Right atrium auricular region (tissue), 2 donors: Measurements from ENCODE around the gene ZNF341. TPM values are rescaled to one million over a fixed set of nuclear protein-coding genes. Genes with fewer than 3 reads are reported as not detected.

ENCODE experiments used
- DNase-seq: peaks from one replicate; pipeline ENCODE4 v3.0.0-alpha.2; 2019; ENCODE audit warnings: low spot score
- H3K27ac ChIP-seq, 2 donors: fragments of 200-600 bp; sonication (generic); 1 replicate in 1 of 2; 2 replicates in 1 of 2; pipeline ENCODE4 v1.5.1; 2016 to 2019
- H3K27me3 ChIP-seq, 2 donors: fragments of 200-600 bp; sonication (generic); one replicate each; pipeline versions ENCODE4 v1.5.1 to v1.6.0; 2017 to 2019
- H3K36me3 ChIP-seq: fragments of 200-600 bp; sonication (generic); one replicate; pipeline ENCODE4 v1.5.1; 2016
- H3K4me1 ChIP-seq, 2 donors: fragments of 200-600 bp; sonication (generic); one replicate each; pipeline versions ENCODE4 v1.5.1 to v1.6.0; 2017 to 2019
- H3K4me3 ChIP-seq, 2 donors: fragments of 200-600 bp; sonication (generic); 1 replicate in 1 of 2; 2 replicates in 1 of 2; pipeline ENCODE4 v1.5.1; 2017 to 2019; ENCODE audit warnings: mild to moderate bottlenecking in 1 of 2, moderate library complexity in 1 of 2
- H3K9me3 ChIP-seq, 2 donors: fragments of 200-600 bp; sonication (generic); one replicate each; pipeline ENCODE4 v1.5.1; 2019
- total RNA-seq, 2 donors: library from RNA; depleted of rRNA; stranded (reverse); fragments of >200 nt; gene quantifications; one replicate each; pipeline ENCODE4 v1.1.0, GENCODE V29; 2016
- TF ChIP-seq, protein P1 (sequence below), 2 donors: fragments of 200-600 bp; sonication (generic); IDR thresholded peaks; one replicate each; pipeline ENCODE4 v1.5.1; 2019; ENCODE audit warnings: antibody characterized with exemption in 2 of 2

The ZNF341 gene
- total RNA-seq, 2 donors from 2014 or later, result 1.0 to 1.8 TPM

DNA sequence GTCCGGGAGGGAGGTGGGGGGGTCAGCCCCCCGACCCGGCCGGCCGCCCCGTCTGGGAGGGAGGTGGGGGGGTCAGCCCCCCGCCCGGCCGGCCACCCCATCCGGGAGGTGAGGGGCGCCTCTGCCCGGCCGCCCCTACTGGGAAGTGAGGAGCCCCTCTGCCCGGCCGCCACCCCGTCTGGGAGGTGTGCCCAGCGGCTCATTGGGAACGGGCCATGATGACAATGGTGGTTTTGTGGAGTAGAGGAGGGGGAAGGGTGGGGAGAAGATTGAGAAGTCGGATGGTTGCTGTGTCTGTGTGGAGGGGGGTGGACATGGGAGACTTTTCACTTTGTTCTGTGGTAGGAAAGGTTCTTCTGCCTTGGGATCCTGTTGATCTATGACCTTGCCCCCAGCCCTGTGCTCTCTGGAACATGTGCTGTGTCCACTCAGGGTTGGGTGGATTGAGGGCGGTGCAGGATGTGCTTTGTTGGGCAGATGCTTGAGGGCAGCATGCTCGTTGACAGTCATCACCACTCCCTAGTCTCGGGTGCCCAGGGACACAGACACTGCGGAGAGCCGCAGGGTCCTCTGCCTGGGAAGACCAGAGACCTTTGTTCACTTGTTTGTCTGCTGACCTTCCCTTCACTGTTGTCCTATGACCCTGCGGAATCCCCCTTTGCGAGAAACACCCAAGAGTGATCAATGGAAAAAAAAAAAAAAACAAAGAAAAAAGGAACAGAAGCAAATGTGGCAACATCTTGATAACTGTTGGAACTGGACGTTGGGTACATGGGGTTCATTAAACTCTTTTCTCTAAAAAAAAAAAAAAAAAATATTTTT lies 30.0 kb upstream of the ZNF341 start:
- TF ChIP-seq, protein P1, sequence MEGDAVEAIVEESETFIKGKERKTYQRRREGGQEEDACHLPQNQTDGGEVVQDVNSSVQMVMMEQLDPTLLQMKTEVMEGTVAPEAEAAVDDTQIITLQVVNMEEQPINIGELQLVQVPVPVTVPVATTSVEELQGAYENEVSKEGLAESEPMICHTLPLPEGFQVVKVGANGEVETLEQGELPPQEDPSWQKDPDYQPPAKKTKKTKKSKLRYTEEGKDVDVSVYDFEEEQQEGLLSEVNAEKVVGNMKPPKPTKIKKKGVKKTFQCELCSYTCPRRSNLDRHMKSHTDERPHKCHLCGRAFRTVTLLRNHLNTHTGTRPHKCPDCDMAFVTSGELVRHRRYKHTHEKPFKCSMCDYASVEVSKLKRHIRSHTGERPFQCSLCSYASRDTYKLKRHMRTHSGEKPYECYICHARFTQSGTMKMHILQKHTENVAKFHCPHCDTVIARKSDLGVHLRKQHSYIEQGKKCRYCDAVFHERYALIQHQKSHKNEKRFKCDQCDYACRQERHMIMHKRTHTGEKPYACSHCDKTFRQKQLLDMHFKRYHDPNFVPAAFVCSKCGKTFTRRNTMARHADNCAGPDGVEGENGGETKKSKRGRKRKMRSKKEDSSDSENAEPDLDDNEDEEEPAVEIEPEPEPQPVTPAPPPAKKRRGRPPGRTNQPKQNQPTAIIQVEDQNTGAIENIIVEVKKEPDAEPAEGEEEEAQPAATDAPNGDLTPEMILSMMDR (IDR thresholded peaks at IDR 0.05), result no peak
- Histone ChIP-seq H3K4me3 (no peak overlapping the region), H3K4me1 (no peaks in the 10 kb centered on the region), H3K36me3 (no peaks in the 10 kb centered on the region), H3K27ac (no peak overlapping the region), H3K9me3 (no peaks in the 10 kb centered on the region), H3K27me3 (no peaks in the 10 kb centered on the region)
- DNase-seq, result no peak

DNA sequence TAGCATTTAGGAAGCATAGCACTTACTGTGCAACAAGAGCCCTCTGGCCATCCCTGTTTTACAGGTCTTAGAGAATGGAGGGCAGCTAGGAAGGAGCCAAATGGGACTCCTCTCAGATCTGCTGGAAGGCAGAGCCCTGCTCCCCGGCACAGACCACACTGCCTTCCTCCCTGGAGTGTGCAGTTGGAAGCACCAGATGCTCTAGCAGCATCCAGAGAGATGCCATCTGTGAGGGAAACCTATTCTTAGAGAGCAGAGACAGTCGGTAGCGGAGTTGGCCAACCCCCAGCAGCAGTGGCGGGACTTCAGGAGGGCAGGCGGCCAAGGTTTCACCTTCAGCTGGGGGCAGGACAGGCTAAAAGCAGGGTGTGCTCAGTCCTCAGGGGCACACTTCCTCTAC lies 28.9 kb upstream of the ZNF341 start:
- H3K36me3 ChIP-seq, result peaks cover 9% of the 10 kb centered on the region
- TF ChIP-seq, protein P1 (IDR thresholded peaks at IDR 0.05), result no peak
- no peak for DNase-seq
- H3K4me3 ChIP-seq, result no peak overlapping the region
- H3K4me1 ChIP-seq, result no peaks in the 10 kb centered on the region
- no peaks in the 10 kb centered on the region for H3K27me3 ChIP-seq
- H3K27ac ChIP-seq, result no peak overlapping the region
- H3K9me3 ChIP-seq, result no peaks in the 10 kb centered on the region

GRCh38 chr20:33703498-33704137 lies 28.2 kb upstream of the ZNF341 start:
- Histone ChIP-seq H3K9me3 (no peaks in the 10 kb centered on the region), H3K36me3 (peaks cover 9% of the 10 kb centered on the region), H3K27ac (no peak overlapping the region), H3K27me3 (no peaks in the 10 kb centered on the region), H3K4me1 (no peaks in the 10 kb centered on the region), H3K4me3 (no peak overlapping the region)
- TF ChIP-seq, protein P1 (IDR thresholded peaks at IDR 0.05), result no peak
- DNase-seq, result no peak

- no peak overlapping the region for H3K27ac ChIP-seq
- no peaks in the 10 kb centered on the region for H3K9me3 ChIP-seq
- no peaks in the 10 kb centered on the region for H3K27me3 ChIP-seq
- H3K4me1 ChIP-seq, result no peaks in the 10 kb centered on the region
- peaks cover 9% of the 10 kb centered on the region for H3K36me3 ChIP-seq
- H3K4me3 ChIP-seq, result no peak overlapping the region
- TF ChIP-seq, protein P1 (IDR thresholded peaks at IDR 0.05), result no peak
- DNase-seq, result no peak
Measured at GRCh38 chr20:33704197-33704924, 27.4 kb upstream of the ZNF341 start.

- Histone ChIP-seq H3K27me3 (no peaks in the 10 kb centered on the region), H3K27ac (no peak overlapping the region), H3K36me3 (peaks cover 20% of the 10 kb centered on the region), H3K9me3 (no peaks in the 10 kb centered on the region), H3K4me1 (no peaks in the 10 kb centered on the region), H3K4me3 (no peak overlapping the region)
- TF ChIP-seq, protein P1 (IDR thresholded peaks at IDR 0.05), result no peak
- DNase-seq, result no peak
Measured at GRCh38 chr20:33707668-33708067, 24.1 kb upstream of the ZNF341 start.
